Hematopoietic multipotent progenitor cell treated with erythropoietin and hydrocortisone succinate and interleukin-3 and kit ligand, for 8 days (in vitro differentiated cells): ENCODE data around the gene KAZALD1.

ENCODE experiments used
- DNase-seq: peaks from one replicate; pipeline ENCODE4 v3.0.0-alpha.2; 2015

The KAZALD1 gene

GRCh38 chr10:101097881-101098280 lies 36.1 kb downstream of the KAZALD1 start:
- no peak for DNase-seq

GRCh38 chr10:101099901-101100300 lies 38.1 kb downstream of the KAZALD1 start:
- no peak for DNase-seq

GRCh38 chr10:101101372-101101881 lies 39.6 kb downstream of the KAZALD1 start:
- no peak for DNase-seq

GRCh38 chr10:101103430-101103829 lies 41.6 kb downstream of the KAZALD1 start:
- DNase-seq: no peak

- DNase-seq: no peak
Measured at GRCh38 chr10:101106351-101106750, 44.6 kb downstream of the KAZALD1 start.

- no peak for DNase-seq
Measured at GRCh38 chr10:101107771-101108170, 46.0 kb downstream of the KAZALD1 start.

GRCh38 chr10:101110856-101111523 lies 49.2 kb downstream of the KAZALD1 start:
- no peak for DNase-seq

- no peak for DNase-seq
Measured at GRCh38 chr10:101111547-101111946, 49.8 kb downstream of the KAZALD1 start.

- no peak for DNase-seq
Measured at GRCh38 chr10:101112799-101113594, 51.2 kb downstream of the KAZALD1 start.

GRCh38 chr10:101113890-101114403 lies 52.2 kb downstream of the KAZALD1 start:
- DNase-seq: no peak

GRCh38 chr10:101114646-101115045 lies 52.9 kb downstream of the KAZALD1 start:
- no peak for DNase-seq
